ENCODE data around the gene SEPTIN12.

Gene SEPTIN12

GRCh38 chr16:4801051-4801961, 13.2 kb upstream of the SEPTIN12 start:
- DNase-seq (ENCODE audit: extremely low spot score): no peak
- ChIA-PET POLR2A (interaction anchor here (1.3 kb wide), 1 partner anchor 29 kb away, joined by 3 read pairs; no protein-coding TSS in a partner anchor), CTCF (interaction anchor here (1.8 kb wide), 1 partner anchor 110 kb away, joined by 4 read pairs; no protein-coding TSS in a partner anchor)
- TF ChIP-seq, protein P1, sequence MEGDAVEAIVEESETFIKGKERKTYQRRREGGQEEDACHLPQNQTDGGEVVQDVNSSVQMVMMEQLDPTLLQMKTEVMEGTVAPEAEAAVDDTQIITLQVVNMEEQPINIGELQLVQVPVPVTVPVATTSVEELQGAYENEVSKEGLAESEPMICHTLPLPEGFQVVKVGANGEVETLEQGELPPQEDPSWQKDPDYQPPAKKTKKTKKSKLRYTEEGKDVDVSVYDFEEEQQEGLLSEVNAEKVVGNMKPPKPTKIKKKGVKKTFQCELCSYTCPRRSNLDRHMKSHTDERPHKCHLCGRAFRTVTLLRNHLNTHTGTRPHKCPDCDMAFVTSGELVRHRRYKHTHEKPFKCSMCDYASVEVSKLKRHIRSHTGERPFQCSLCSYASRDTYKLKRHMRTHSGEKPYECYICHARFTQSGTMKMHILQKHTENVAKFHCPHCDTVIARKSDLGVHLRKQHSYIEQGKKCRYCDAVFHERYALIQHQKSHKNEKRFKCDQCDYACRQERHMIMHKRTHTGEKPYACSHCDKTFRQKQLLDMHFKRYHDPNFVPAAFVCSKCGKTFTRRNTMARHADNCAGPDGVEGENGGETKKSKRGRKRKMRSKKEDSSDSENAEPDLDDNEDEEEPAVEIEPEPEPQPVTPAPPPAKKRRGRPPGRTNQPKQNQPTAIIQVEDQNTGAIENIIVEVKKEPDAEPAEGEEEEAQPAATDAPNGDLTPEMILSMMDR (IDR thresholded peaks at IDR 0.05; ENCODE audit: control extremely low read depth, extremely low read depth, low read depth, missing control alignments): no peak

- TF ChIP-seq, protein P1 (IDR thresholded peaks at IDR 0.05; ENCODE audit: control extremely low read depth, extremely low read depth, low read depth, missing control alignments): no peak
- ChIA-PET POLR2A (no interaction called here), CTCF (interaction anchor here (1.0 kb wide), 1 partner anchor 21 kb away, joined by 3 read pairs; no protein-coding TSS in a partner anchor)
- peak; percentile 65 for DNase-seq (ENCODE audit: extremely low spot score)
These were observed 12.3 kb upstream of the SEPTIN12 start for GRCh38 chr16:4800290-4801041.

- TF ChIP-seq, protein P1 (IDR thresholded peaks at IDR 0.05; ENCODE audit: control extremely low read depth, extremely low read depth, low read depth, missing control alignments): no peak
- ChIA-PET CTCF (interaction anchor here (1.0 to 1.1 kb wide), 2 partner anchors 22 to 106 kb away, joined by 3 read pairs; partner anchors contain the start of gene NUDT16L1), POLR2A (no interaction called here)
- DNase-seq (ENCODE audit: extremely low spot score): no peak
These were observed 11.2 kb upstream of the SEPTIN12 start for GRCh38 chr16:4799171-4799855.

GRCh38 chr16:4798456-4798855, 10.3 kb upstream of the SEPTIN12 start:
- ChIA-PET POLR2A (no interaction called here), CTCF (interaction anchor here (1.5 kb wide), 1 partner anchor 175 kb away, joined by 4 read pairs; the partner anchor contains the start of gene MGRN1)
- DNase-seq (ENCODE audit: extremely low spot score): no peak
- TF ChIP-seq, protein P1 (IDR thresholded peaks at IDR 0.05; ENCODE audit: control extremely low read depth, extremely low read depth, low read depth, missing control alignments): no peak

DNA sequence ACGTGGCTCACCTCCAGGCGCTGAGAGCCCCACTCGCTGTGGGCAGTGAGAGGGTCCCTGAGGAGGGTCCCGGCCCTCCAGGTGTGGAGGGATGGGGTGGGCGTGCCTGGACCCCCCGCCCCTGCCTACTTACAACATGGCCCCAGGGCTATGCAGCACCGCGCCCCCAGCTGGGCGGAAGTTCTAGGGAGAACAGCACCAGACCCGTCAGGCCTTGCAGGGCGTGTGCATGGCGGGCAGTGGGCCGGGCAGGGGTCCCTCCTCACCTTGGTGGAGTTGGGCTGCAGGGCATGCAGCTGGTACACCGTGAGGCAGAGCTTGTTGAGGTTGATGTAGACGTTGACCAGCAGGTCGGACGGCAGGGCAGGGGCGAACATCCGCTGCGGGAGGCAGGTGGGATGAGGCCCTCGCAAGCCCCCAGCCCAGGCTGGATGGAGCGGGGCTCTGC, 9.7 kb upstream of the SEPTIN12 start:
- TF ChIP-seq, protein P1 (IDR thresholded peaks at IDR 0.05; ENCODE audit: control extremely low read depth, extremely low read depth, low read depth, missing control alignments): no peak
- ChIA-PET POLR2A (no interaction called here), CTCF (interaction anchor here (1.4 to 1.5 kb wide), 2 partner anchors 10 to 174 kb away, joined by 3 to 4 read pairs; partner anchors contain the start of genes MGRN1 and SEPTIN12)
- DNase-seq (ENCODE audit: extremely low spot score): no peak

All from GM10248 (cell line).